ENCODE measurements around the gene DOCK4. TPM values are rescaled to one million over a fixed set of nuclear protein-coding genes. Genes with fewer than 3 reads are reported as not detected.

The DOCK4 gene
- total RNA-seq, 1 experiment from 2014 or later: 20.4 TPM

GRCh38 chr7:111987886-111988285 lies 218.3 kb downstream of the DOCK4 start (continued):
- TF ChIP-seq STAT6 (CRISPR knock-in tag; conservative IDR thresholded peaks at IDR 0.05; ENCODE audit: low read depth) (no peak), PREB (CRISPR knock-in tag; IDR thresholded peaks at IDR 0.05; ENCODE audit: borderline replicate concordance) (no peak), CREB1 (CRISPR knock-in tag; IDR thresholded peaks at IDR 0.05) (no peak), JAZF1 (CRISPR knock-in tag; IDR thresholded peaks at IDR 0.05) (no peak), AR (CRISPR knock-in tag; IDR thresholded peaks at IDR 0.05) (no peak), ZNF396 (CRISPR knock-in tag; IDR thresholded peaks at IDR 0.05; ENCODE audit: borderline replicate concordance) (no peak), NR2C2 (CRISPR knock-in tag; IDR thresholded peaks at IDR 0.05) (no peak), AFF4 (CRISPR knock-in tag; IDR thresholded peaks at IDR 0.05; ENCODE audit: borderline replicate concordance) (no peak)
- TF ChIP-seq, protein P1, sequence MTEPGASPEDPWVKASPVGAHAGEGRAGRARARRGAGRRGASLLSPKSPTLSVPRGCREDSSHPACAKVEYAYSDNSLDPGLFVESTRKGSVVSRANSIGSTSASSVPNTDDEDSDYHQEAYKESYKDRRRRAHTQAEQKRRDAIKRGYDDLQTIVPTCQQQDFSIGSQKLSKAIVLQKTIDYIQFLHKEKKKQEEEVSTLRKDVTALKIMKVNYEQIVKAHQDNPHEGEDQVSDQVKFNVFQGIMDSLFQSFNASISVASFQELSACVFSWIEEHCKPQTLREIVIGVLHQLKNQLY (CRISPR knock-in tag; IDR thresholded peaks at IDR 0.05): no peak

DNA sequence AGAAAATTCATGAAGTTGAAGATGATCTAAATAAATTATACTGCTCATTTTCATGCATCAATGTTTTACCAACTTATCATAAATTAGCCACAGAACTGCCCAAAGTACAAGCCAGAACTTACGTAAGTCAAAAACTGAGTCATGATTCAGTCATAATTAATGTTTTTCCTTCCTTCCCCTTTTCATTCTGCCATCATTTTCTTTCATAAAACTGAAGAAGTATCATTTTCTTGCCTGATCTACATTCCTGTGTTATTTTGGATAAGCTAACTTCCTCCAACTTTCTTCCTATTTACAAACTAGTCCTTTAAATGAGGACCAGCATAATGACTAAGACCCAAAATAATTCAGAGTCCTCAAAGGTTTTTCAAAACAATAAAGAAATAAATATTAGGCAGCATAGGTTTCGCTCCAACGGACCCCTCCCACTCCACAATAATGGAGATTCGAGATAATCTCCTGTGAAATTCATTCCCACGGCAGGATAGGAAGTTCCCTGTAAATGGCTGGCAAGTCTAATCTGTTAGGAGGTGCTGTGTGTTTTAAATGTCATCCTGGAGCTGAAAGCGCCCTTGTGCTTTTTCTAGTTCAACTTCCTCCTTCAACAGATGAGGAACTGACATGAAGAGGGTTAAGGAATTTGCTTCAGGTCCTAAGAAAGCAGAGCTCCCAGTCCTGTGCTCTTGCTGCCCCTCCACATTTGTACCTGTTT lies 218.9 kb downstream of the DOCK4 start:
- CTCF ChIA-PET: no interaction called here
- TF ChIP-seq STAT6 (CRISPR knock-in tag; conservative IDR thresholded peaks at IDR 0.05; ENCODE audit: low read depth) (no peak), GTF2I (CRISPR knock-in tag; conservative IDR thresholded peaks at IDR 0.05) (no peak), FOXJ3 (CRISPR knock-in tag; IDR thresholded peaks at IDR 0.05; ENCODE audit: borderline replicate concordance) (no peak), PREB (CRISPR knock-in tag; IDR thresholded peaks at IDR 0.05; ENCODE audit: borderline replicate concordance) (no peak), TCF7 (CRISPR knock-in tag; IDR thresholded peaks at IDR 0.05; ENCODE audit: low read depth) (no peak), ZNF396 (CRISPR knock-in tag; IDR thresholded peaks at IDR 0.05; ENCODE audit: borderline replicate concordance) (no peak), CREB1 (CRISPR knock-in tag; IDR thresholded peaks at IDR 0.05) (no peak)
- TF ChIP-seq, protein P2, sequence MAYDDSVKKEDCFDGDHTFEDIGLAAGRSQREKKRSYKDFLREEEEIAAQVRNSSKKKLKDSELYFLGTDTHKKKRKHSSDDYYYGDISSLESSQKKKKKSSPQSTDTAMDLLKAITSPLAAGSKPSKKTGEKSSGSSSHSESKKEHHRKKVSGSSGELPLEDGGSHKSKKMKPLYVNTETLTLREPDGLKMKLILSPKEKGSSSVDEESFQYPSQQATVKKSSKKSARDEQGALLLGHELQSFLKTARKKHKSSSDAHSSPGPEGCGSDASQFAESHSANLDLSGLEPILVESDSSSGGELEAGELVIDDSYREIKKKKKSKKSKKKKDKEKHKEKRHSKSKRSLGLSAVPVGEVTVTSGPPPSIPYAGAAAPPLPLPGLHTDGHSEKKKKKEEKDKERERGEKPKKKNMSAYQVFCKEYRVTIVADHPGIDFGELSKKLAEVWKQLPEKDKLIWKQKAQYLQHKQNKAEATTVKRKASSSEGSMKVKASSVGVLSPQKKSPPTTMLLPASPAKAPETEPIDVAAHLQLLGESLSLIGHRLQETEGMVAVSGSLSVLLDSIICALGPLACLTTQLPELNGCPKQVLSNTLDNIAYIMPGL (CRISPR knock-in tag; IDR thresholded peaks at IDR 0.05): no peak
- TF ChIP-seq, protein P3, sequence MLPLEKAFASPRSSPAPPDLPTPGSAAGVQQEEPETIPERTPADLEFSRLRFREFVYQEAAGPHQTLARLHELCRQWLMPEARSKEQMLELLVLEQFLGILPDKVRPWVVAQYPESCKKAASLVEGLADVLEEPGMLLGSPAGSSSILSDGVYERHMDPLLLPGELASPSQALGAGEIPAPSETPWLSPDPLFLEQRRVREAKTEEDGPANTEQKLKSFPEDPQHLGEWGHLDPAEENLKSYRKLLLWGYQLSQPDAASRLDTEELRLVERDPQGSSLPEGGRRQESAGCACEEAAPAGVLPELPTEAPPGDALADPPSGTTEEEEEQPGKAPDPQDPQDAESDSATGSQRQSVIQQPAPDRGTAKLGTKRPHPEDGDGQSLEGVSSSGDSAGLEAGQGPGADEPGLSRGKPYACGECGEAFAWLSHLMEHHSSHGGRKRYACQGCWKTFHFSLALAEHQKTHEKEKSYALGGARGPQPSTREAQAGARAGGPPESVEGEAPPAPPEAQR (CRISPR knock-in tag; IDR thresholded peaks at IDR 0.05): no peak

More for the DNA sequence above, 218.9 kb downstream of the DOCK4 start:
- Mint-ChIP-seq H3K4me1 (peaks cover 9% of the 10 kb centered on the region), H3K9me3 (no peaks in the 10 kb centered on the region), H3K27me3 (ENCODE audit: low read depth) (no peaks in the 10 kb centered on the region), H3K36me3 (peaks cover 3% of the 10 kb centered on the region), H3K27ac (no peak overlapping the region), H3K4me3 (no peak overlapping the region)
- POLR2A ChIA-PET: no interaction called here
- no peak for ATAC-seq
- no peak for DNase-seq (ENCODE audit: low spot score)
